ENCODE data around the gene SLC66A3.

Gene SLC66A3

GRCh38 chr2:11117776-11118175, 37.5 kb upstream of the SLC66A3 start:
- Histone ChIP-seq H3K9me3 (ENCODE audit: control insufficient read depth, insufficient read depth, low read depth, low read length) (no peaks in the 10 kb centered on the region), H3K36me3 (ENCODE audit: control insufficient read depth in 2 of 2, insufficient read depth in 1 of 2, low read length in 2 of 2) (no peaks in the 10 kb centered on the region), H3K27ac (ENCODE audit: extremely low read depth, low read depth, low read length) (no peak overlapping the region), H3K4me1 (ENCODE audit: control insufficient read depth, insufficient read depth, low read length) (no peaks in the 10 kb centered on the region), H3K4me3 (ENCODE audit: low read depth, low read length) (no peak overlapping the region)
- CTCF ChIA-PET: interaction anchor here (0.6 to 9.1 kb wide), 3 partner anchors 24 to 296 kb away, joined by 3 to 185 read pairs (median 3); no protein-coding TSS in a partner anchor
- TF ChIP-seq ZSCAN23 (tag by site-specific recombination; IDR thresholded peaks at IDR 0.05): no peak
- no peak for TF ChIP-seq ZNF394 (tag by site-specific recombination; IDR thresholded peaks at IDR 0.05; ENCODE audit: borderline replicate concordance)
- no peak for TF ChIP-seq ZNF239 (tag by site-specific recombination; IDR thresholded peaks at IDR 0.05)
- no peak for TF ChIP-seq ZFHX2 (tag by site-specific recombination; conservative IDR thresholded peaks at IDR 0.05)
- no peak for TF ChIP-seq ZIC2 (tag by site-specific recombination; IDR thresholded peaks at IDR 0.05)
- TF ChIP-seq, protein P1, sequence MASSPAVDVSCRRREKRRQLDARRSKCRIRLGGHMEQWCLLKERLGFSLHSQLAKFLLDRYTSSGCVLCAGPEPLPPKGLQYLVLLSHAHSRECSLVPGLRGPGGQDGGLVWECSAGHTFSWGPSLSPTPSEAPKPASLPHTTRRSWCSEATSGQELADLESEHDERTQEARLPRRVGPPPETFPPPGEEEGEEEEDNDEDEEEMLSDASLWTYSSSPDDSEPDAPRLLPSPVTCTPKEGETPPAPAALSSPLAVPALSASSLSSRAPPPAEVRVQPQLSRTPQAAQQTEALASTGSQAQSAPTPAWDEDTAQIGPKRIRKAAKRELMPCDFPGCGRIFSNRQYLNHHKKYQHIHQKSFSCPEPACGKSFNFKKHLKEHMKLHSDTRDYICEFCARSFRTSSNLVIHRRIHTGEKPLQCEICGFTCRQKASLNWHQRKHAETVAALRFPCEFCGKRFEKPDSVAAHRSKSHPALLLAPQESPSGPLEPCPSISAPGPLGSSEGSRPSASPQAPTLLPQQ (tag by site-specific recombination; IDR thresholded peaks at IDR 0.05): no peak
- TF ChIP-seq ZNF645 (tag by site-specific recombination; IDR thresholded peaks at IDR 0.05): no peak
- no peak for TF ChIP-seq ZNF514 (tag by site-specific recombination; IDR thresholded peaks at IDR 0.05)
- no peak for TF ChIP-seq ZNF529 (tag by site-specific recombination; IDR thresholded peaks at IDR 0.05; ENCODE audit: insufficient replicate concordance)
- no peak for TF ChIP-seq KLF16 (tag by site-specific recombination; IDR thresholded peaks at IDR 0.05)
- no peak for TF ChIP-seq ZNF488 (tag by site-specific recombination; IDR thresholded peaks at IDR 0.05)
- POLR2A ChIA-PET: no interaction called here

DNA sequence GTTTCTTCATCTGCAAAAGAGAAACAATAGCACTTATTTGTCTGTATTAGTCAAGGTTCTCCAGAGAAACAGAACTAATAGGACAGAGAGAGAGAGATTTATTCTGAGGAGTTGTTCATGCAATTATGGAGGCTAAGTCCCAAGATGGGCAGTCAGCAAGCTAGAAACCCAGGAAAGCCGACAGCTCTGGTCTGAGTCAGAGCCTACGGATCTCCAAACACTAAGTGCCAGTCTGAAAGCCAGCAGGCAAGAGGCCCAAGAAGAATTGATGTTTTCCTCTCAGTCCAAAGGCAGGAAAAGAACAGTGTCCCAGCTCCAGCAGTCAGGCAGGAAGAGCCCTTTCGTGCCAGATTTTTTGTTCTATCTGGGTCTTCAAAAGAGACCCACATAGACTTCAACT, 36.5 kb upstream of the SLC66A3 start:
- Histone ChIP-seq H3K9me3 (ENCODE audit: control insufficient read depth, insufficient read depth, low read depth, low read length) (no peaks in the 10 kb centered on the region), H3K36me3 (ENCODE audit: control insufficient read depth in 2 of 2, insufficient read depth in 1 of 2, low read length in 2 of 2) (no peaks in the 10 kb centered on the region), H3K4me1 (ENCODE audit: control insufficient read depth, insufficient read depth, low read length) (no peaks in the 10 kb centered on the region), H3K4me3 (ENCODE audit: low read depth, low read length) (no peak overlapping the region), H3K27ac (ENCODE audit: extremely low read depth, low read depth, low read length) (no peak overlapping the region)
- ChIA-PET CTCF (interaction anchor here (1.1 to 9.1 kb wide), 3 partner anchors 46 to 295 kb away, joined by 3 to 185 read pairs (median 11); no protein-coding TSS in a partner anchor), POLR2A (no interaction called here)
- TF ChIP-seq ZNF2 (tag by site-specific recombination; IDR thresholded peaks at IDR 0.05) (no peak), HOXA7 (CRISPR knock-in tag; IDR thresholded peaks at IDR 0.05; ENCODE audit: borderline replicate concordance) (no peak), KLF17 (tag by site-specific recombination; IDR thresholded peaks at IDR 0.05) (no peak), ZNF791 (tag by site-specific recombination; IDR thresholded peaks at IDR 0.05) (no peak), ZFP37 (tag by site-specific recombination; IDR thresholded peaks at IDR 0.05) (no peak), ZNF837 (tag by site-specific recombination; IDR thresholded peaks at IDR 0.05) (no peak), ZBTB21 (tag by site-specific recombination; IDR thresholded peaks at IDR 0.05) (no peak), ZNF324 (tag by site-specific recombination; IDR thresholded peaks at IDR 0.05) (no peak), ZSCAN30 (tag by site-specific recombination; IDR thresholded peaks at IDR 0.05) (no peak), ZNF274 (IDR thresholded peaks at IDR 0.05; ENCODE audit: low read length) (no peak), ZNF274 (tag by site-specific recombination; IDR thresholded peaks at IDR 0.05; ENCODE audit: borderline replicate concordance) (no peak), ZNF221 (tag by site-specific recombination; IDR thresholded peaks at IDR 0.05; ENCODE audit: borderline replicate concordance) (no peak), ZNF560 (tag by site-specific recombination; IDR thresholded peaks at IDR 0.05; ENCODE audit: borderline replicate concordance) (no peak)
- TF ChIP-seq, protein P2, sequence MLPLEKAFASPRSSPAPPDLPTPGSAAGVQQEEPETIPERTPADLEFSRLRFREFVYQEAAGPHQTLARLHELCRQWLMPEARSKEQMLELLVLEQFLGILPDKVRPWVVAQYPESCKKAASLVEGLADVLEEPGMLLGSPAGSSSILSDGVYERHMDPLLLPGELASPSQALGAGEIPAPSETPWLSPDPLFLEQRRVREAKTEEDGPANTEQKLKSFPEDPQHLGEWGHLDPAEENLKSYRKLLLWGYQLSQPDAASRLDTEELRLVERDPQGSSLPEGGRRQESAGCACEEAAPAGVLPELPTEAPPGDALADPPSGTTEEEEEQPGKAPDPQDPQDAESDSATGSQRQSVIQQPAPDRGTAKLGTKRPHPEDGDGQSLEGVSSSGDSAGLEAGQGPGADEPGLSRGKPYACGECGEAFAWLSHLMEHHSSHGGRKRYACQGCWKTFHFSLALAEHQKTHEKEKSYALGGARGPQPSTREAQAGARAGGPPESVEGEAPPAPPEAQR (tag by site-specific recombination; IDR thresholded peaks at IDR 0.05): no peak
